Loucy (cell line): ENCODE data around the gene GGACT.

Source experiments
- H2AFZ ChIP-seq: fragments of 200-600 bp; sonication (generic); 2 replicates; pipeline ENCODE4 v1.6.0; 2016; ENCODE audit warnings: antibody characterized with exemption, mild to moderate bottlenecking, low read length, moderate library complexity
- H3F3A ChIP-seq: fragments of 200-600 bp; 2 replicates; pipeline ENCODE4 v1.6.0; 2016; ENCODE audit warnings: antibody characterized with exemption, low read depth, mild to moderate bottlenecking
- H3K27me3 ChIP-seq: fragments of 200-600 bp; sonication (generic); 2 replicates; pipeline ENCODE4 v1.6.1; 2014; ENCODE audit warnings: low read length, mild to moderate bottlenecking; ENCODE audit not compliant: insufficient read depth, poor library complexity, severe bottlenecking
- H3K36me3 ChIP-seq: fragments of 200-600 bp; sonication (generic); 2 replicates; pipeline ENCODE4 v1.6.1; 2016; ENCODE audit warnings: low read length; ENCODE audit not compliant: insufficient read depth
- H3K4me1 ChIP-seq: fragments of 200-600 bp; sonication (generic); 2 replicates; pipeline ENCODE4 v1.5.1; 2014; ENCODE audit warnings: low read length, mild to moderate bottlenecking; ENCODE audit not compliant: insufficient read depth, poor library complexity, severe bottlenecking
- H3K4me2 ChIP-seq: fragments of 200-600 bp; sonication (generic); 2 replicates; pipeline ENCODE4 v1.6.0; 2014; ENCODE audit warnings: antibody characterized with exemption, low read length, low read depth, mild to moderate bottlenecking; ENCODE audit not compliant: poor library complexity, severe bottlenecking
- H3K4me3 ChIP-seq: fragments of 200-600 bp; sonication (generic); 2 replicates; pipeline ENCODE4 v1.5.1; 2014; ENCODE audit warnings: low read length, mild to moderate bottlenecking, mixed read lengths; ENCODE audit not compliant: poor library complexity, severe bottlenecking
- H3K79me2 ChIP-seq: fragments of 200-600 bp; sonication (generic); 2 replicates; pipeline ENCODE4 v1.6.1; 2014; ENCODE audit warnings: low read length; ENCODE audit not compliant: insufficient read depth
- H3K9ac ChIP-seq: fragments of 200-600 bp; sonication (generic); 2 replicates; pipeline ENCODE4 v1.6.0; 2014; ENCODE audit warnings: mild to moderate bottlenecking, low read depth, low read length, moderate library complexity; ENCODE audit not compliant: poor library complexity, severe bottlenecking
- H3K9me2 ChIP-seq: fragments of 200-600 bp; sonication (generic); replicated peaks from 2 replicates; pipeline ENCODE4 v1.6.1; 2016; ENCODE audit warnings: low read depth, low read length, mixed read lengths
- H3K9me3 ChIP-seq: fragments of 200-600 bp; sonication (generic); 2 replicates; pipeline ENCODE4 v1.6.1; 2014; ENCODE audit warnings: mild to moderate bottlenecking, antibody characterized with exemption, low read length, low read depth; ENCODE audit not compliant: insufficient read depth
- H4K20me1 ChIP-seq: fragments of 200-600 bp; sonication (generic); 2 replicates; pipeline ENCODE4 v1.6.0; 2014; ENCODE audit warnings: antibody characterized with exemption, low read length, mild to moderate bottlenecking; ENCODE audit not compliant: insufficient read depth, poor library complexity, severe bottlenecking
- EZH2phosphoT487 ChIP-seq: fragments of 200-600 bp; IDR thresholded peaks from 2 replicates; pipeline ENCODE4 v1.6.1; 2018; ENCODE audit warnings: antibody characterized with exemption, mild to moderate bottlenecking, moderate library complexity, borderline replicate concordance
- TF ChIP-seq, protein P1 (sequence below): fragments of 200-600 bp; sonication (generic); conservative IDR thresholded peaks from 2 replicates; pipeline ENCODE4 v1.5.1; 2014; ENCODE audit warnings: mild to moderate bottlenecking, antibody characterized with exemption, low read length

Gene GGACT

DNA sequence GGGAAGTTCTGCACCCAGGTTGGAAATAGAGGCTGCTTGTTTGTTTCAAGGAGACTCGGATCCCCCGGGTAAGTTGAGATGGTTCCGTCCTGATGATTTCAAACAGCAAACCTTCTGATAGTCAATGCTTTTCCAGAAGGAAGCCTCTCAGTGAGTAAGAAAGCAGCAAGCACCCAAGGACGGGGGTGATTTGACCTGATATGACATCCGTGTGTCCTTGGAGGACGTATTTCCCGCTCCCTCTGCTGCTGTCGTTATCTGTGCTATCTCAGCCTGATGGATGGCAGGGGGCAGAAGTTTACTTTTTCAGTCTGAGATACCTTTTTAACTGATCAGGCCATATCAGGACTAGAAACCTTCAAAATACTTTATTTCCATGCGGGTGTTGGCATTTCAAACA, 5.7 kb upstream of the GGACT start:
- Histone ChIP-seq H3K79me2 (no peaks in the 10 kb centered on the region), H2AFZ (no peak overlapping the region), H3K9me3 (no peaks in the 10 kb centered on the region), H4K20me1 (no peaks in the 10 kb centered on the region), H3K9me2 (no peaks in the 10 kb centered on the region), H3K9ac (no peak overlapping the region), H3K36me3 (no peaks in the 10 kb centered on the region), H3K4me3 (no peak overlapping the region), H3F3A (no peaks in the 10 kb centered on the region), H3K4me2 (no peak overlapping the region), H3K4me1 (no peaks in the 10 kb centered on the region), H3K27me3 (no peaks in the 10 kb centered on the region)
- no peak for TF ChIP-seq EZH2phosphoT487
- TF ChIP-seq, protein P1, sequence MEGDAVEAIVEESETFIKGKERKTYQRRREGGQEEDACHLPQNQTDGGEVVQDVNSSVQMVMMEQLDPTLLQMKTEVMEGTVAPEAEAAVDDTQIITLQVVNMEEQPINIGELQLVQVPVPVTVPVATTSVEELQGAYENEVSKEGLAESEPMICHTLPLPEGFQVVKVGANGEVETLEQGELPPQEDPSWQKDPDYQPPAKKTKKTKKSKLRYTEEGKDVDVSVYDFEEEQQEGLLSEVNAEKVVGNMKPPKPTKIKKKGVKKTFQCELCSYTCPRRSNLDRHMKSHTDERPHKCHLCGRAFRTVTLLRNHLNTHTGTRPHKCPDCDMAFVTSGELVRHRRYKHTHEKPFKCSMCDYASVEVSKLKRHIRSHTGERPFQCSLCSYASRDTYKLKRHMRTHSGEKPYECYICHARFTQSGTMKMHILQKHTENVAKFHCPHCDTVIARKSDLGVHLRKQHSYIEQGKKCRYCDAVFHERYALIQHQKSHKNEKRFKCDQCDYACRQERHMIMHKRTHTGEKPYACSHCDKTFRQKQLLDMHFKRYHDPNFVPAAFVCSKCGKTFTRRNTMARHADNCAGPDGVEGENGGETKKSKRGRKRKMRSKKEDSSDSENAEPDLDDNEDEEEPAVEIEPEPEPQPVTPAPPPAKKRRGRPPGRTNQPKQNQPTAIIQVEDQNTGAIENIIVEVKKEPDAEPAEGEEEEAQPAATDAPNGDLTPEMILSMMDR, result no peak

DNA sequence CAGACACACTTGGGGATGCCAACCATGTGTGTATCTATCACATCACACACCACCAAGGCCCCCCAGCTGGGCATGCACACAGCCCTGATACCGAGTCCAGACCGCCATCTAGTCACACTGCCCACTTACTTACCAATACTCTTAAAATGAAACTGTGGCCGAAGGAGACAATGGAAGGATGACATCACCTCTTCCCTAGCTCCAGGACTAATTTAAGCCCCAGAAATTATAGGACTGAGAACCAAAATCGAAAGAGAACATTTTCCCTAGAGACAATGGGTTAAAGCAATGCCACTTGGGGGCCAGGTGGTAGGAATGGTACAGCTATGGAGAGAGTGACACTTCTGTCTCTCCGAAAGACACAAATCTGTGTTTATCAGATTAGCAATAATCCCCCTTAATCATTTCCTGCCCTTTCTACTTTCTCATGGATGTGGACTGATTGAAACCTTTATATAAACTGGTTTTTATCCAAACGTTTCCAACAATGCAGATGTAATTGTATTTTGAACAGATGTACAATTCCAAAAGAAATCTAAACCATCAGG, 663 bp upstream of the GGACT start:
- H3K9ac ChIP-seq, result no peak overlapping the region
- H3K9me2 ChIP-seq, result no peaks in the 10 kb centered on the region
- H3K4me1 ChIP-seq, result peaks cover 15% of the 10 kb centered on the region
- TF ChIP-seq EZH2phosphoT487, result no peak
- TF ChIP-seq, protein P1, result no peak
- H3K4me3 ChIP-seq, result peak overlapping the region; percentile 92
- no peaks in the 10 kb centered on the region for H3K79me2 ChIP-seq
- no peaks in the 10 kb centered on the region for H3K27me3 ChIP-seq
- H3K36me3 ChIP-seq, result no peaks in the 10 kb centered on the region
- no peaks in the 10 kb centered on the region for H4K20me1 ChIP-seq
- H3K4me2 ChIP-seq, result peak overlapping the region; percentile 48
- H3K9me3 ChIP-seq, result no peaks in the 10 kb centered on the region
- H2AFZ ChIP-seq, result peak overlapping the region; percentile 90
- no peaks in the 10 kb centered on the region for H3F3A ChIP-seq

DNA sequence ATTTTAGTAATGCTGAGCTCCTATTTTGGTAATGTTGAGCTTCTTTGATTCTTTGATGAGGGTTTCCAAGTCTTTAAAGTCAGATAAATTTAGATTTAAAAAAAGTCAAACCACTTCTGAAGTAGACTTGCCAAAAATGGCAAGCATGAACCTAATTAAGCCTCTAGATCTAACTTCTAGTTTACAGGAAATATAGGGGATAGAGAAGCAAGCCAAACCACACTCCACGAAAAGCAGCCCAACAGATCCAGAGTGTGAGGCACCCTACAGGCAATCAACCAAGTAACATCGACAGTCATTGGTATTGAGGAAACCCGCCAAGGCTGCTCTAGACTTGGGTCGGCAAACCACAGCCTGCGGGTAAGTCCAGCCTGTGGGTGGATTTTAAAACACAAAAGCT, 3.7 kb downstream of the GGACT start:
- Histone ChIP-seq H3K4me2 (no peak overlapping the region), H3K27me3 (no peaks in the 10 kb centered on the region), H3K9me2 (no peaks in the 10 kb centered on the region), H3K36me3 (no peaks in the 10 kb centered on the region), H3K79me2 (no peaks in the 10 kb centered on the region), H2AFZ (no peak overlapping the region), H3K4me1 (peaks cover 15% of the 10 kb centered on the region), H4K20me1 (no peaks in the 10 kb centered on the region), H3K4me3 (no peak overlapping the region), H3K9ac (no peak overlapping the region), H3K9me3 (no peaks in the 10 kb centered on the region), H3F3A (no peaks in the 10 kb centered on the region)
- TF ChIP-seq, protein P1, result no peak
- no peak for TF ChIP-seq EZH2phosphoT487
